HG03442 (cell line): ENCODE results near the gene WBP1.
A peak's percentile ranks its signal among the peaks of the same experiment; 100 is the strongest.

Experiments
- ATAC-seq: cut with Tn5 transposase; IDR thresholded peaks from one replicate; pipeline ENCODE4 v1.9.1; 2021; ENCODE audit warnings: mild to moderate bottlenecking, moderate library complexity; ENCODE audit not compliant: unreplicated experiment

WBP1 gene

GRCh38 chr2:74501335-74502071 is 43.3 kb downstream of the WBP1 start:
- no peak for ATAC-seq

GRCh38 chr2:74502147-74502719 is 44.0 kb downstream of the WBP1 start:
- ATAC-seq: no peak

- peak; percentile 36 for ATAC-seq
Measured at GRCh38 chr2:74502720-74503505, 44.7 kb downstream of the WBP1 start.

GRCh38 chr2:74503506-74504475 is 45.6 kb downstream of the WBP1 start:
- no peak for ATAC-seq

- no peak for ATAC-seq
Measured at GRCh38 chr2:74504591-74504990, 46.4 kb downstream of the WBP1 start.

GRCh38 chr2:74505448-74506246 is 47.4 kb downstream of the WBP1 start:
- no peak for ATAC-seq

GRCh38 chr2:74507145-74507925 is 49.1 kb downstream of the WBP1 start, which contains the start of gene PCGF1:
TSS of gene PCGF1 (minus strand) at chr2:74507695. CDS start at chr2:74507668, 27 bp downstream.
- peak; percentile 87 for ATAC-seq

GRCh38 chr2:74507926-74508520 is 49.8 kb downstream of the WBP1 start:
- ATAC-seq: peak; percentile 6

GRCh38 chr2:74510272-74510671 is 52.0 kb downstream of the WBP1 start:
- ATAC-seq: no peak
